HFFc6 (cell line): Measurements from ENCODE around the gene CYP24A1. TPM values are rescaled to one million over a fixed set of nuclear protein-coding genes. Genes with fewer than 3 reads are reported as not detected.

Source experiments
- DNase-seq: peaks from one replicate; pipeline ENCODE4 v3.0.0-alpha.2; 2018
- H3K27ac Mint-ChIP-seq: 2 replicates; pipeline ENCODE4 v1.8.0; 2020; ENCODE audit warnings: mild to moderate bottlenecking, mixed read lengths
- H3K27me3 Mint-ChIP-seq: 2 replicates; pipeline ENCODE4 v1.8.0; 2021; ENCODE audit warnings: mild to moderate bottlenecking, moderate library complexity, mixed read lengths; ENCODE audit not compliant: insufficient read depth
- H3K36me3 Mint-ChIP-seq: 2 replicates; pipeline ENCODE4 v1.8.0; 2021; ENCODE audit warnings: low read depth, mixed read lengths
- H3K4me1 Mint-ChIP-seq: 2 replicates; pipeline ENCODE4 v1.8.0; 2020; ENCODE audit warnings: low read depth, mixed read lengths
- H3K4me3 Mint-ChIP-seq: 2 replicates; pipeline ENCODE4 v1.8.0; 2020; ENCODE audit warnings: mild to moderate bottlenecking, moderate library complexity, mixed read lengths
- H3K9me3 Mint-ChIP-seq: 2 replicates; pipeline ENCODE4 v1.8.0; 2020; ENCODE audit warnings: mild to moderate bottlenecking, mixed read lengths
- total RNA-seq, 6 experiments: library from RNA; stranded (reverse); fragmentation: NEBNext Ultra II Directional; extraction: Animal tissue kit (Norgen Biotek cat#: 25700); gene quantifications; 2 replicates in 1 of 6; 3 replicates in 5 of 6; pipeline ENCODE4 v1.2.3, GENCODE V29; 2021
- TF ChIP-seq, protein P1 (sequence below): fragments of 200-600 bp; sonication (generic); IDR thresholded peaks from 2 replicates; pipeline ENCODE4 v1.5.0; 2021; ENCODE audit warnings: antibody characterized with exemption, mild to moderate bottlenecking

CYP24A1 gene
- total RNA-seq, 6 experiments from 2014 or later = 0.11 to 1.1 (median 0.37) TPM; not detected in 2

DNA sequence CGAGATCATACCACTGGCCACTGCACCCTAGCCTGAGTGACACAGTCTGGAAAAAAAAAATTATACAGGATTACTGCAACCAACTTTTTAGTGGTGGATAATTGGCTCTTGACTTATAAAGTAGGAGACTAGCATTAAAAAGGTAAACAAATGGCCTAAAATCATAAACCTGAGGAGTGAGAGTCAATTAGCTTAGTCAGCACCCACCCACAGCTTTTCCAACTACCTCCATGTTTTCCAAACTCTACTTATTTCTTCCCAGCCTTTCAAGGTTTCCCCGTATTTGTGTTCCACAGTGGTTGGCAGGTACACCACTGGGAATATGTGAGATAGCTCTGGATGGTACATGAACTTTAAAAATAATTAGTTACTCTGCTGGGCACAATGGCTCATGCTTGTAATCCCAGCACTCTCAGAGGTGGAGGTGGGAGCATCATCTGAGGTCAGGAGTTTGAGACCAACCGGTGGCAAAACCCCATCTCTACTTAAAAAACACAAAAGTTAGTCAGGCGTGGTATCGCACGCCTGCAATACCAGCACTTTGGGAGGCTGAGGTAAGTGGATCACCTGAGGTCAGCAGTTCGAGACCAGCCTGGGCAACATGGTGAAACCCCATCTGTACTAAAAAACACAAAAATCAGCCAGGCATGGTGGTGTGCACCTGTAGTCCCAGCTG lies 6.7 kb downstream of the CYP24A1 start:
- Mint-ChIP-seq H3K4me3 (no peak overlapping the region), H3K9me3 (no peaks in the 10 kb centered on the region), H3K27me3 (peaks cover 11% of the 10 kb centered on the region), H3K27ac (no peak overlapping the region), H3K36me3 (no peaks in the 10 kb centered on the region), H3K4me1 (peaks cover 24% of the 10 kb centered on the region)
- TF ChIP-seq, protein P1, sequence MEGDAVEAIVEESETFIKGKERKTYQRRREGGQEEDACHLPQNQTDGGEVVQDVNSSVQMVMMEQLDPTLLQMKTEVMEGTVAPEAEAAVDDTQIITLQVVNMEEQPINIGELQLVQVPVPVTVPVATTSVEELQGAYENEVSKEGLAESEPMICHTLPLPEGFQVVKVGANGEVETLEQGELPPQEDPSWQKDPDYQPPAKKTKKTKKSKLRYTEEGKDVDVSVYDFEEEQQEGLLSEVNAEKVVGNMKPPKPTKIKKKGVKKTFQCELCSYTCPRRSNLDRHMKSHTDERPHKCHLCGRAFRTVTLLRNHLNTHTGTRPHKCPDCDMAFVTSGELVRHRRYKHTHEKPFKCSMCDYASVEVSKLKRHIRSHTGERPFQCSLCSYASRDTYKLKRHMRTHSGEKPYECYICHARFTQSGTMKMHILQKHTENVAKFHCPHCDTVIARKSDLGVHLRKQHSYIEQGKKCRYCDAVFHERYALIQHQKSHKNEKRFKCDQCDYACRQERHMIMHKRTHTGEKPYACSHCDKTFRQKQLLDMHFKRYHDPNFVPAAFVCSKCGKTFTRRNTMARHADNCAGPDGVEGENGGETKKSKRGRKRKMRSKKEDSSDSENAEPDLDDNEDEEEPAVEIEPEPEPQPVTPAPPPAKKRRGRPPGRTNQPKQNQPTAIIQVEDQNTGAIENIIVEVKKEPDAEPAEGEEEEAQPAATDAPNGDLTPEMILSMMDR = no peak
- DNase-seq = no peak

DNA sequence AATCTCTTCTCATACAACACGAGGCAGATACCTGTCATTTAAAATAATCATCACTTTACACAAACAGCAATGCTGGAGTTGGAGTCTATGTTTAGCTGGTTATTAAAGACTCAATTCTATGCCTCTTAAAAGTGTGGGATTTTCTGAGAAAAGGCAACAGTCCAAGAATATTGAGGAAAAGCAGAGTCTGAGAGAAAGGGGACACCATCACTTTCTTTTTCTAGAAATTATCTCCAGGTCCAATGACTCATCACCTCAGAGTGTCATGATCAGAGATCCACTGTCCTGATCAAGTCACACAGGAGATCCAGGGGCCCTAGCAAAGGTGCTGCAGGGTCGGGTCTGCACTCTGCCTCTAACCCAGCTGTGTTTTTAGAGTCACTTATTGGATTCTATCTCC lies 8.0 kb downstream of the CYP24A1 start:
- Mint-ChIP-seq H3K4me1 (peaks cover 24% of the 10 kb centered on the region), H3K36me3 (no peaks in the 10 kb centered on the region), H3K27ac (no peak overlapping the region), H3K4me3 (no peak overlapping the region), H3K27me3 (peaks cover 6% of the 10 kb centered on the region; the same call in 1 of the 2 replicates), H3K9me3 (no peaks in the 10 kb centered on the region)
- DNase-seq = no peak
- TF ChIP-seq, protein P1 = no peak

DNA sequence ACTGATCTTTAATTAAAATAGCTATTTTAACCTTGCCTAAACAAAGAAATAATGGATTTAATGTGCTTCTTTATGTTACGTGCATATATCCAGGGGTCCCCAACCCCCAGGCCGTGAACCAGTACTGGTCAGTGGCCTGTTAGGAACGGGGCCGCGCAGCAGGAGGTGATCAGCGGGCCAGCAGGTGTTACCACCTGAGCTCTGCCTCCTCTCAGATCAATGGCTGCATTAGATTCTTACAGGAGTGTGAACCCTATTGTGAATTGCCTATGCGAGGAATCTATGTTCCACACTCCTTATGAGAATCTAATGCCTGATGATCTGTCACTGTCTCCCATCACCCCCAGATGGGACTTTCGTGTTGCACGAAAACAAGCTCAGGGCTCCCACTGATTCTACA lies 8.8 kb downstream of the CYP24A1 start:
- Mint-ChIP-seq H3K4me3 (no peak overlapping the region), H3K4me1 (peaks cover 22% of the 10 kb centered on the region)
- no peak for DNase-seq

DNA sequence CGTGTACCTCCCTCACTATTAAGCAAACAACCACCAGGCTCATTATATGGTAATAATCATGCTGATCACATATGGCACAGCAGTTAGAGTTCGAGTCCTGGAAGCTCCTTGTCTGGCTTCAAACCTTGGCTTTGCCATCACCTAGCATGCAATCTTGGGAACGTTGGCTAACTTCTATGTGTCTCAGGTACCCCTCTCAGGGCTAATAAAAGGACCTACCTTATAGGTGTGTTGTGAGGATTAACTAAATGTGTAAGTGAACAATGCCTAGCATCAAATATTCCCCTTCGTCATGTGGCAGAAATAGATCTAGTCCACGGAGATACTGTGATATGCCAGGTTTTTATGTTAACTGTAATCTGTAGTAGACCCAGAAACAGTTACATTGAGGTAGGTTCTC lies 10.4 kb downstream of the CYP24A1 start:
- Mint-ChIP-seq H3K36me3 (no peaks in the 10 kb centered on the region), H3K9me3 (no peaks in the 10 kb centered on the region), H3K4me3 (no peak overlapping the region), H3K27me3 (peaks cover 6% of the 10 kb centered on the region; the same call in 1 of the 2 replicates), H3K27ac (no peak overlapping the region), H3K4me1 (peaks cover 11% of the 10 kb centered on the region; the same call in 1 of the 2 replicates)
- TF ChIP-seq, protein P1 = no peak
- no peak for DNase-seq

More for the DNA sequence above, 8.8 kb downstream of the CYP24A1 start:
- H3K36me3 Mint-ChIP-seq = no peaks in the 10 kb centered on the region
- TF ChIP-seq, protein P1 = no peak
- peaks cover 6% of the 10 kb centered on the region; the same call in 1 of the 2 replicates for H3K27me3 Mint-ChIP-seq
- no peak overlapping the region for H3K27ac Mint-ChIP-seq
- H3K9me3 Mint-ChIP-seq = no peaks in the 10 kb centered on the region

DNA sequence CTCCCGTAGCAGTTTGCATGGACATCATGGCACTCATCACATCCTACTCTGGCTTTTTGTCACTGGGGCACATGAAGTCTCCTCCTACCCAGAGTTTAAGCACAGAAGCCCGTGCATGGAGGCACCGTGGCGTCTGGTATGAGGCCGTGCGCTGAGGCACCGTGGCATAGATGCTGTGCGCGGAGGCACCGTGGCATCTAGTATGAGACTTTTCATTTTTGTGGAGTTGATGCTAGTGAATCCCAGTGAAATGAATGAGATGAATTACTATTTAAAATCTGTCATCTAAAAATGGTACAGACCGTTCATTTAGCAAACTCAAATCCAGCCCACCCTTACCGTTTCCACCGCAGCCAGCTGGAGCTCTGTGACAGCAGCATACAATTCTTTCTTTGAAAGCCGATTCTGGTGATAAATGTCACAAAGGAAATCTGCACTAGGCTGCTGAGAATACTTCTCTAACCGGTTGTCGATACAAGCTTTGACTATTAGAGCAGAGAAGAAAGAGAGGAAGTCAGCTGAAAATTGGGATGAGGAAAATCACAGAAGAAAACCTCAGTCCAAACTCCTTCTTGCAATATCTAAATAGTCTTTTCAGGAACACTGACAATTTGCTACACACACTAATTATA lies 11.3 kb downstream of the CYP24A1 start:
- Mint-ChIP-seq H3K9me3 (no peaks in the 10 kb centered on the region), H3K27ac (no peak overlapping the region), H3K4me3 (no peak overlapping the region), H3K27me3 (peaks cover 6% of the 10 kb centered on the region; the same call in 1 of the 2 replicates), H3K4me1 (peaks cover 6% of the 10 kb centered on the region; the same call in 1 of the 2 replicates), H3K36me3 (no peaks in the 10 kb centered on the region)
- no peak for DNase-seq
- TF ChIP-seq, protein P1 = no peak
